ENCODE measurements around the gene SKI. TPM values are rescaled to one million over a fixed set of nuclear protein-coding genes. Genes with fewer than 3 reads are reported as not detected.

The SKI gene
- total RNA-seq, 1 experiment from 2014 or later = 89.5 TPM

DNA sequence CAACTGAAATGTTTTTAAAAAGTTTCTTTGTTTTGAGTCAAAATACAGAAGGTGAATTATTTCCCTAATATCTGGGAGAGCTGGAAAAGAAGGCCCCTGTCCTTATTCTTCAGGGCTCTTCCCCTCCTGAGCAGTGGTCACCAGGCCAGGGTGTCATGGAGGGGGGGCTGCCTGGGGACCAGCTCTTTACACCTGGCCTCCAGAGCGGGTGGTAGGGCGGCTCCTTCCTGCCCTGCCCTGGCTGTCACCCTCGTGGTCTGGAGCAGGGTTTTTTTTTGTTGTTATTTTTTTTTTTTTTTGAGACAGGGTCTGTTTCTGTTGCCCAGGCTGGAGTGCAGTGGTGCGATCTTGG, 6.6 kb downstream of the SKI start:
- H3K23me2 ChIP-seq (ENCODE audit: insufficient read length, low read depth, low read length, poor library complexity, severe bottlenecking) = peaks cover 15% of the 10 kb centered on the region

More for the DNA sequence above, 6.6 kb downstream of the SKI start:
- no peak overlapping the region for H2AFZ ChIP-seq (ENCODE audit: low read length)
- H3K4ac ChIP-seq (ENCODE audit: low read depth, low read length) = no peak overlapping the region
- no peaks in the 10 kb centered on the region for H4K20me1 ChIP-seq (ENCODE audit: control insufficient read depth, insufficient read depth, insufficient read length)
- no peak overlapping the region for H3K18ac ChIP-seq (ENCODE audit: insufficient read length, low read depth, low read length)
- no peak overlapping the region for H3K56ac ChIP-seq (ENCODE audit: insufficient read length, low read depth, low read length)
- no peak overlapping the region for H4K91ac ChIP-seq (ENCODE audit: insufficient read length, low read depth, low read length)
- no peak overlapping the region for H3K4me2 ChIP-seq (ENCODE audit: insufficient read depth, insufficient read length, low read length)
- no peak overlapping the region for H2AK5ac ChIP-seq (ENCODE audit: insufficient read length, low read length)
- DNase-seq = no peak
- H2BK20ac ChIP-seq (ENCODE audit: low read depth, low read length, poor library complexity, severe bottlenecking) = no peak overlapping the region
- no peaks in the 10 kb centered on the region for H3K9me3 ChIP-seq (ENCODE audit: control insufficient read depth, low read depth, low read length)
- H4K5ac ChIP-seq (ENCODE audit: insufficient read length, low read depth, low read length) = no peak overlapping the region
- no peak overlapping the region for H3K27ac ChIP-seq (ENCODE audit: insufficient read length, low read depth, low read length)
- TF ChIP-seq, protein P1, sequence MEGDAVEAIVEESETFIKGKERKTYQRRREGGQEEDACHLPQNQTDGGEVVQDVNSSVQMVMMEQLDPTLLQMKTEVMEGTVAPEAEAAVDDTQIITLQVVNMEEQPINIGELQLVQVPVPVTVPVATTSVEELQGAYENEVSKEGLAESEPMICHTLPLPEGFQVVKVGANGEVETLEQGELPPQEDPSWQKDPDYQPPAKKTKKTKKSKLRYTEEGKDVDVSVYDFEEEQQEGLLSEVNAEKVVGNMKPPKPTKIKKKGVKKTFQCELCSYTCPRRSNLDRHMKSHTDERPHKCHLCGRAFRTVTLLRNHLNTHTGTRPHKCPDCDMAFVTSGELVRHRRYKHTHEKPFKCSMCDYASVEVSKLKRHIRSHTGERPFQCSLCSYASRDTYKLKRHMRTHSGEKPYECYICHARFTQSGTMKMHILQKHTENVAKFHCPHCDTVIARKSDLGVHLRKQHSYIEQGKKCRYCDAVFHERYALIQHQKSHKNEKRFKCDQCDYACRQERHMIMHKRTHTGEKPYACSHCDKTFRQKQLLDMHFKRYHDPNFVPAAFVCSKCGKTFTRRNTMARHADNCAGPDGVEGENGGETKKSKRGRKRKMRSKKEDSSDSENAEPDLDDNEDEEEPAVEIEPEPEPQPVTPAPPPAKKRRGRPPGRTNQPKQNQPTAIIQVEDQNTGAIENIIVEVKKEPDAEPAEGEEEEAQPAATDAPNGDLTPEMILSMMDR (conservative IDR thresholded peaks at IDR 0.05) = no peak
- H3K14ac ChIP-seq (ENCODE audit: insufficient read depth, low read length) = no peak overlapping the region
- Mint-ChIP-seq H3K27me3 (ENCODE audit: low read depth) (no peaks in the 10 kb centered on the region), H3K4me1 (peaks cover 54 to 67% of the 10 kb centered on the region in 2 experiments), H3K27ac (no peak overlapping the region), H3K4me3 (no peak overlapping the region), H3K9me3 (no peaks in the 10 kb centered on the region), H3K36me3 (ENCODE audit: insufficient read depth in 1 of 3, low read depth in 3 of 3) (peaks cover 4 to 19% (median 10%) of the 10 kb centered on the region in 3 experiments; a peak in 6 of 7 replicates)
- H2BK15ac ChIP-seq (ENCODE audit: low read depth, low read length) = no peak overlapping the region
- H4K8ac ChIP-seq (replicated peaks; ENCODE audit: insufficient read length, low read depth, low read length) = no peak overlapping the region
- no peak overlapping the region for H2BK5ac ChIP-seq (ENCODE audit: insufficient read length, low read length)
- no peaks in the 10 kb centered on the region for H3K27me3 ChIP-seq (ENCODE audit: insufficient read depth, low read length)
- no peaks in the 10 kb centered on the region; the same call in 1 of the 2 replicates for H3K4me1 ChIP-seq (ENCODE audit: insufficient read depth, low read length)
- WGBS (ENCODE audit: extremely low coverage, insufficient read length, low lambda C conversion rate) = no CpG with 5 or more reads among the region's 4 CpGs
- H3K79me1 ChIP-seq (ENCODE audit: insufficient read depth, low read depth, low read length, poor library complexity, severe bottlenecking) = peaks cover 18% of the 10 kb centered on the region
- no peak overlapping the region for H3K23ac ChIP-seq (ENCODE audit: insufficient read length, low read depth, low read length)
- peaks cover 86% of the 10 kb centered on the region; the same call in 1 of the 2 replicates for H3K79me2 ChIP-seq (ENCODE audit: insufficient read depth, low read length)
- no peak overlapping the region for H2BK12ac ChIP-seq (ENCODE audit: insufficient read length, low read depth, low read length)
- H2BK120ac ChIP-seq (ENCODE audit: low read depth, low read length, poor library complexity, severe bottlenecking) = no peak overlapping the region
- H3T11ph ChIP-seq (ENCODE audit: low read length) = no peak overlapping the region
- no peak overlapping the region for H3K9ac ChIP-seq (ENCODE audit: extremely low read depth, insufficient read length, low read length)
